H1 (cell line): ENCODE measurements around the gene LINGO4. TPM values are rescaled to one million over a fixed set of nuclear protein-coding genes. Genes with fewer than 3 reads are reported as not detected.

Source experiments
- CTCF ChIA-PET: fragments of 300-600 bp; sonication (Branson Sonifier 250); formaldehyde crosslinking; loops from one replicate; lab custom pipeline; 2021; ENCODE audit not compliant: partially characterized antibody; lab: Charles Lee
- POLR2A ChIA-PET: fragments of 300-600 bp; sonication (Branson Sonifier 250); formaldehyde crosslinking; loops from one replicate; lab custom pipeline; 2021; ENCODE audit warnings: inconsistent platforms; ENCODE audit not compliant: partially characterized antibody; lab: Charles Lee
- DNase-seq, 2 experiments: peaks; one replicate each; pipeline versions ENCODE4 v3.0.0 to v3.0.0-alpha.2; 2010 to 2022; ENCODE audit warnings: low spot score in 2 of 2, low read depth in 1 of 2, mixed read lengths in 1 of 2
- FAIRE-seq: peaks from 2 replicates; lab custom pipeline; 2011; peaks lifted over from hg19 to GRCh38; lab: Jason Lieb, UNC
- H2AFZ ChIP-seq: 2 replicates; pipeline ENCODE4 v1.8.1; 2012; ENCODE audit warnings: low read length, inconsistent platforms
- H2AK5ac ChIP-seq: 2 replicates; pipeline ENCODE4 v1.6.1; 2013; ENCODE audit warnings: low read depth, low read length
- H2BK120ac ChIP-seq: replicated peaks from 2 replicates; pipeline ENCODE3; 2013; ENCODE audit warnings: low read depth, low read length, inconsistent platforms
- H2BK12ac ChIP-seq: 2 replicates; pipeline ENCODE4 v1.6.1; 2013; ENCODE audit warnings: low read depth, low read length
- H2BK15ac ChIP-seq: 2 replicates; pipeline ENCODE4 v1.6.1; 2013; ENCODE audit warnings: low read length
- H2BK20ac ChIP-seq: 2 replicates; pipeline ENCODE4 v1.6.1; 2013; ENCODE audit warnings: low read length
- H2BK5ac ChIP-seq: 2 replicates; pipeline ENCODE4 v1.6.1; 2013; ENCODE audit warnings: low read depth, low read length
- H3K14ac ChIP-seq: 2 replicates; pipeline ENCODE4 v1.6.1; 2013; ENCODE audit warnings: inconsistent platforms; ENCODE audit not compliant: insufficient read length
- H3K18ac ChIP-seq: 2 replicates; pipeline ENCODE4 v1.6.1; 2013; ENCODE audit warnings: low read length; ENCODE audit errors: extremely low read depth
- H3K23ac ChIP-seq: 2 replicates; pipeline ENCODE4 v1.6.1; 2013; ENCODE audit warnings: inconsistent platforms; ENCODE audit not compliant: insufficient read length
- H3K23me2 ChIP-seq: 2 replicates; pipeline ENCODE4 v1.6.1; 2013; ENCODE audit warnings: low read depth, low read length
- H3K27ac ChIP-seq: 2 replicates; pipeline ENCODE4 v1.6.1; 2011; ENCODE audit warnings: low read depth, low read length, inconsistent platforms
- H3K27me3 ChIP-seq, 4 experiments: replicated peaks in 1 of 4; 1 replicate in 1 of 4; 2 replicates in 3 of 4; pipeline versions ENCODE4 v1.6.1 to v1.8.1; 2011 to 2013; ENCODE audit warnings: low read length in 3 of 4, mild to moderate bottlenecking in 3 of 4, inconsistent platforms in 2 of 4, mixed read lengths in 2 of 4, moderate library complexity in 1 of 4; ENCODE audit not compliant: control insufficient read depth in 3 of 4, insufficient read depth in 3 of 4; ENCODE audit errors: extremely low read depth in 1 of 4
- H3K36me3 ChIP-seq, 4 experiments: 2 replicates each; pipeline versions ENCODE4 v1.6.1 to v1.8.1; 2011 to 2013; ENCODE audit warnings: mild to moderate bottlenecking in 4 of 4, low read length in 3 of 4, moderate library complexity in 2 of 4, control low read depth in 1 of 4, inconsistent platforms in 1 of 4; ENCODE audit not compliant: insufficient read depth in 4 of 4, control insufficient read depth in 2 of 4
- H3K4ac ChIP-seq: replicated peaks from 2 replicates; pipeline ENCODE3; 2013; ENCODE audit warnings: low read length, low read depth, mixed read lengths, inconsistent platforms; ENCODE audit not compliant: insufficient read length
- H3K4me1 ChIP-seq, 4 experiments: replicated peaks in 1 of 4; 1 replicate in 1 of 4; 2 replicates in 3 of 4; pipeline versions ENCODE4 v1.6.1 to v1.8.1; 2011 to 2013; ENCODE audit warnings: low read length in 3 of 4, inconsistent platforms in 2 of 4, mixed read lengths in 1 of 4; ENCODE audit not compliant: insufficient read depth in 4 of 4, control insufficient read depth in 3 of 4
- H3K4me2 ChIP-seq, 2 experiments: 2 replicates each; pipeline versions ENCODE4 v1.6.1 to v1.8.1; 2011 to 2013; ENCODE audit warnings: low read depth in 2 of 2, low read length in 2 of 2, control low read depth in 1 of 2, inconsistent platforms in 1 of 2, mild to moderate bottlenecking in 1 of 2; ENCODE audit not compliant: insufficient read depth in 1 of 2
- H3K4me3 ChIP-seq, 4 experiments: fragments of 200-600, 300-600 bp in 1 of 4; sonication (generic), shearing (Covaris generic), sonication (Bioruptor Twin) in 1 of 4; 2 replicates each; pipeline versions ENCODE4 v1.5.1 to v1.8.1; 2011 to 2016; ENCODE audit warnings: low read length in 4 of 4, low read depth in 3 of 4, control low read depth in 2 of 4, inconsistent platforms in 2 of 4, mild to moderate bottlenecking in 2 of 4, mixed read lengths in 1 of 4, moderate library complexity in 1 of 4; ENCODE audit not compliant: insufficient read depth in 2 of 4; ENCODE audit errors: extremely low read depth in 1 of 4
- H3K56ac ChIP-seq: replicated peaks from 2 replicates; pipeline ENCODE3; 2013; ENCODE audit warnings: low read depth, mild to moderate bottlenecking, mixed read lengths, low read length, inconsistent platforms; ENCODE audit not compliant: insufficient read length
- H3K79me1 ChIP-seq: 2 replicates; pipeline ENCODE4 v1.6.1; 2013; ENCODE audit warnings: low read depth, low read length, control low read depth
- H3K79me2 ChIP-seq, 2 experiments: 2 replicates each; pipeline versions ENCODE4 v1.6.1 to v1.8.1; 2012 to 2013; ENCODE audit warnings: low read length in 2 of 2, mild to moderate bottlenecking in 2 of 2, inconsistent platforms in 1 of 2; ENCODE audit not compliant: insufficient read depth in 2 of 2, control insufficient read depth in 1 of 2
- H3K9ac ChIP-seq, 4 experiments: replicated peaks in 1 of 4; 1 replicate in 1 of 4; 2 replicates in 3 of 4; pipeline versions ENCODE4 v1.6.1 to v1.8.1; 2011 to 2013; ENCODE audit warnings: low read depth in 3 of 4, low read length in 3 of 4, control low read depth in 2 of 4, mild to moderate bottlenecking in 2 of 4, moderate library complexity in 2 of 4, inconsistent platforms in 1 of 4; ENCODE audit errors: extremely low read depth in 1 of 4
- H3K9me3 ChIP-seq, 2 experiments: 2 replicates each; pipeline versions ENCODE4 v1.6.1 to v1.8.1; 2012 to 2013; ENCODE audit warnings: mild to moderate bottlenecking in 2 of 2, moderate library complexity in 2 of 2, control low read depth in 1 of 2, inconsistent platforms in 1 of 2, low read depth in 1 of 2, low read length in 1 of 2, mixed read lengths in 1 of 2; ENCODE audit not compliant: insufficient read depth in 2 of 2
- H4K20me1 ChIP-seq, 2 experiments: replicated peaks in 1 of 2; 2 replicates each; pipeline versions ENCODE3 to v1.8.1; 2011 to 2013; ENCODE audit warnings: inconsistent platforms in 2 of 2, low read length in 2 of 2, mild to moderate bottlenecking in 1 of 2; ENCODE audit not compliant: insufficient read depth in 2 of 2, control insufficient read depth in 1 of 2
- H4K5ac ChIP-seq: 2 replicates; pipeline ENCODE4 v1.6.1; 2013; ENCODE audit warnings: low read length, low read depth, mixed read lengths, inconsistent platforms; ENCODE audit not compliant: insufficient read length
- H4K8ac ChIP-seq: 2 replicates; pipeline ENCODE4 v1.8.0; 2013; ENCODE audit warnings: mild to moderate bottlenecking, moderate library complexity, low read length, inconsistent platforms; ENCODE audit not compliant: insufficient read depth; ENCODE audit errors: extremely low read depth
- H4K91ac ChIP-seq: replicated peaks from 2 replicates; pipeline ENCODE3; 2013; ENCODE audit warnings: low read length, mixed read lengths, inconsistent platforms; ENCODE audit not compliant: insufficient read length
- ASH2L ChIP-seq: fragments of 200-600, 300-600 bp; sonication (generic); IDR thresholded peaks from one replicate; pipeline ENCODE4 v1.7.1; 2017; ENCODE audit warnings: low read length
- BRCA1 ChIP-seq: IDR thresholded peaks from 2 replicates; pipeline ENCODE4 v1.6.1; 2012; ENCODE audit warnings: low read depth, low read length, improper control_type of control experiment
- CBX8 ChIP-seq: fragments of 300-800, 300-1000 bp; sonication (generic); IDR thresholded peaks from 2 replicates; pipeline ENCODE4 v1.7.1; 2016; ENCODE audit warnings: low read depth, low read length, borderline replicate concordance
- NRF1 ChIP-seq: IDR thresholded peaks from 2 replicates; pipeline ENCODE4 v1.6.1; 2011; ENCODE audit warnings: mild to moderate bottlenecking, low read depth, low read length, improper control_type of control experiment
- ZNF274 ChIP-seq: IDR thresholded peaks from 2 replicates; pipeline ENCODE4 v1.7.0; 2012; ENCODE audit warnings: low read length, borderline replicate concordance; ENCODE audit errors: extremely low read depth
- WGBS, 2 experiments: shearing (Covaris generic) in 1 of 2; methylation state at CpG; one replicate each; pipeline versions ENCODE4 v1.1.6 to v1.1.7; 2013 to 2015; ENCODE audit warnings: low lambda C conversion rate in 2 of 2, mixed read lengths in 2 of 2, inconsistent platforms in 1 of 2, low coverage in 1 of 2, missing lambda C conversion rate in 1 of 2; ENCODE audit not compliant: insufficient replicate concordance in 2 of 2, insufficient coverage in 1 of 2, insufficient read length in 1 of 2; ENCODE audit errors: extremely low coverage in 1 of 2, missing lambda C conversion rate in 1 of 2; 5-methylcytosine and 5-hydroxymethylcytosine counted together
- polyA plus RNA-seq, 7 experiments: library from polyadenylated mRNA; depleted of rRNA in 3 of 7; stranded (reverse) in 5 of 7; unstranded in 2 of 7; fragments of >200 nt in 5 of 7; fragments of 200-250 nt in 2 of 7; gene quantifications; 1 replicate in 5 of 7; 2 replicates in 1 of 7; 4 replicates in 1 of 7; pipeline versions ENCODE4 v1.2.1 to v1.2.3, GENCODE V29; 2011 to 2013; ENCODE audit warnings: missing spikeins in 2 of 7, mixed read lengths in 2 of 7
- total RNA-seq: library from RNA; stranded (reverse); fragmentation: NEBNext Ultra II Directional; extraction: Animal tissue kit (Norgen Biotek cat#: 25700); gene quantifications from 2 replicates; pipeline ENCODE4 v1.2.1, GENCODE V29; 2021

The LINGO4 gene
- total and polyA plus RNA-seq, 2 of the 8 experiments (the other 6 are each of a cell fraction or from before 2014, with no cell fraction given): 0.03 TPM; not detected in 1

DNA sequence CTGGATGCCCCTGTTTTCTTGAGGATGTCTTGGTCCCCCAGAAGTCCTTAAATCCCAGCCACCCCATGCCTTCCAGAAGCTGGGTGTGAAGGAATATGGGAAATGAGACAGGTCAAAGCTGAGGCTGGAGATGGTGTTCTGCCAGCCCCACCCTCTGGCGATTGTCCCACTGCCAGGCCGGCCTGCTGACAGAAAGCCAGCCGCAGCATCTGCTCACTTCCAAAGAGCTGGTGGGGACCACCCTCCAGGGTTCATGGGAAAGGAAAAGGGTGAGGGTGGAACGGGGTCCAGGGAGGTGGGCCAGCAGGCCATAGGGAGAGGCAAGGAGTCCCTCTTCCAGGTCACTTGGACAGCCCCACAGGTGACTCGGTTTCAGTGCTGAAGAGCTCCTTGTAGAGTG, 1.9 kb upstream of the LINGO4 start:
- Histone ChIP-seq H3K14ac (no peak overlapping the region), H2BK120ac (no peak overlapping the region), H3K23me2 (no peaks in the 10 kb centered on the region), H3K9ac (no peak overlapping the region), H3K4me3 (no peak overlapping the region), H3K56ac (no peak overlapping the region), H2BK20ac (no peak overlapping the region), H3K9me3 (no peaks in the 10 kb centered on the region), H3K79me2 (no peaks in the 10 kb centered on the region), H4K91ac (no peak overlapping the region), H3K27me3 (peaks cover 0 to 3% (median 0%) of the 10 kb centered on the region in 4 experiments; a peak in 1 of 7 replicates), H3K4me1 (peaks cover 1 to 5% (median 4%) of the 10 kb centered on the region in 4 experiments; a peak in 2 of 7 replicates), H2BK12ac (no peak overlapping the region), H4K5ac (no peak overlapping the region), H3K23ac (no peak overlapping the region), H3K4ac (no peak overlapping the region), H3K36me3 (no peaks in the 10 kb centered on the region), H4K20me1 (no peaks in the 10 kb centered on the region), H4K8ac (no peak overlapping the region), H2AK5ac (no peak overlapping the region), H3K4me2 (no peak overlapping the region), H3K27ac (no peak overlapping the region), H3K79me1 (no peaks in the 10 kb centered on the region), H3K18ac (no peak overlapping the region), H2AFZ (no peak overlapping the region), H2BK5ac (no peak overlapping the region), H2BK15ac (no peak overlapping the region)
- ChIA-PET POLR2A (interaction anchor here (1.1 to 1.8 kb wide), 3 partner anchors 10 to 32 kb away, joined by 3 to 6 read pairs (median 4); partner anchors contain the start of gene C2CD4D), CTCF (interaction anchor here (0.6 to 2.6 kb wide), 6 partner anchors 10 to 748 kb away, joined by 3 to 6 read pairs (median 5); partner anchors contain the start of gene TDRKH)
- WGBS, 2 experiments: 84% methylated on average over 4 of the region's 5 CpGs; no CpG with 5 or more reads in 1 of the 2 experiments
- TF ChIP-seq CBX8 (no peak), NRF1 (no peak), ZNF274 (no peak), ASH2L (no peak), BRCA1 (no peak)
- FAIRE-seq: no peak
- no peak for DNase-seq
